Epithelial cell of proximal tubule (primary cell): Measurements from ENCODE around the gene MEX3A. TPM values are rescaled to one million over a fixed set of nuclear protein-coding genes. Genes with fewer than 3 reads are reported as not detected.
A peak's percentile ranks its signal among the peaks of the same experiment; 100 is the strongest.
"Not testable (repeated sequence)": the region's sequence is repeated elsewhere in the genome, so short reads cannot be mapped to it uniquely, and the experiment has no call there.

Experiments
- DNase-seq: peaks from one replicate; pipeline ENCODE4 v3.0.0-alpha.2; 2011; ENCODE audit warnings: low read depth
- H3K4me3 ChIP-seq: 2 replicates; pipeline ENCODE4 v1.5.1; 2011; ENCODE audit warnings: low read depth, mild to moderate bottlenecking, low read length
- CTCF ChIP-seq: conservative IDR thresholded peaks from 2 replicates; pipeline ENCODE4 v1.5.1; 2012; ENCODE audit warnings: low read depth, mild to moderate bottlenecking, low read length
- total RNA-seq: library from RNA; depleted of rRNA; stranded (reverse); fragments of >200 nt; gene quantifications from 2 replicates; pipeline ENCODE4 v1.2.3, GENCODE V29; 2015

Gene MEX3A
- total RNA-seq, 1 donor from 2014 or later: 14.8 TPM

GRCh38 chr1:156052862-156053767 is 29.1 kb downstream of the MEX3A start:
- no peak for DNase-seq
- H3K4me3 ChIP-seq: peak overlapping the region; percentile 91
- TF ChIP-seq CTCF: peak; percentile 39

- H3K4me3 ChIP-seq: no peak overlapping the region
- no peak for TF ChIP-seq CTCF
- DNase-seq: no peak
Measured at GRCh38 chr1:156051011-156051725, 31.1 kb downstream of the MEX3A start.

- DNase-seq: no peak
- TF ChIP-seq CTCF: no peak
- H3K4me3 ChIP-seq: no peak overlapping the region
Measured at GRCh38 chr1:156050376-156050775, 31.9 kb downstream of the MEX3A start.

GRCh38 chr1:156048663-156049258 is 33.5 kb downstream of the MEX3A start:
- H3K4me3 ChIP-seq: no peak overlapping the region
- no peak for TF ChIP-seq CTCF
- DNase-seq: no peak

- H3K4me3 ChIP-seq: no peak overlapping the region
- no peak for TF ChIP-seq CTCF
- DNase-seq: no peak
Measured at GRCh38 chr1:156045076-156045475, 37.2 kb downstream of the MEX3A start.

- no peak for DNase-seq
- no peak for TF ChIP-seq CTCF
- H3K4me3 ChIP-seq: no peak overlapping the region
Measured at GRCh38 chr1:156042828-156043227, 39.4 kb downstream of the MEX3A start.

GRCh38 chr1:156034991-156035390 is 47.3 kb downstream of the MEX3A start:
- not testable (repeated sequence) for DNase-seq, H3K4me3 ChIP-seq
